Measurements from ENCODE around the gene TP53RK.
A peak's percentile ranks its signal among the peaks of the same experiment; 100 is the strongest.

The TP53RK gene

DNA sequence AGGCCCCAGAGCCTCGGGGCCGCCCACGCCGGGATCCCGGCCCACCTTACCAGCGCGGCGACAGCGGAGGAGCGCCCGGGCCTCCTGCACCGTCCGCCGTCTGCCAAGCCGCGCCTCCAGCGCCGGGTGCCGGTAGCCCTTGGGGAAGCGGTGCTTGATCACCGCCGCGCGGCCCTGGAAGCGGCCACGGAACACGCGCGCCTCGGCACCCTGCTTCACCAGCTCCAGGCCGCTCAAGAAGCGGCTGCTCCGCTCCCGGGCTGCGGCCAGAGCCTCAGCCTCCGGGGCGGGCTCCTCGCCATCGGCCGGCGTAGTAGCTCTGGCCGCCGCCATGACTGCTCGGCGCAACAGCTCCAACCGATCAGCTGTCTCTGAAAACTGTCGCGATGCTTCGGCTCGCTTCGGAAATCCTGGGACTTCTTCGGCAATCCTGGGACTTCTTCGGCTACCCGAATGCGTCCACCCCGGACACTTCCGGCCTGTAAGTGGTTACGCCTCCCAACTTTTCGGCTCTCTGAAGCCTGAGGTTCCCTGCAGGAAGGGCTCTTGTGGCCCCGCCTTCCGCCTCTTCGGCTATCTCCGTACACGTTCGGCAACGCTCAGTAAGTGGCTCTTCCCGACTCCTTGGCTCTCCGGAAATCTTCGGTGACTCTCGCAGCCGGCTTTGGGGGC, at the start of gene TP53RK:
TSS of gene TP53RK (minus strand) at position 363 of the 672 bp plus-strand sequence. CDS start at position 333, 30 bp downstream.
- FAIRE-seq (peak; percentile 98), DNase-seq (ENCODE audit: low spot score) (peak; percentile 100)

DNA sequence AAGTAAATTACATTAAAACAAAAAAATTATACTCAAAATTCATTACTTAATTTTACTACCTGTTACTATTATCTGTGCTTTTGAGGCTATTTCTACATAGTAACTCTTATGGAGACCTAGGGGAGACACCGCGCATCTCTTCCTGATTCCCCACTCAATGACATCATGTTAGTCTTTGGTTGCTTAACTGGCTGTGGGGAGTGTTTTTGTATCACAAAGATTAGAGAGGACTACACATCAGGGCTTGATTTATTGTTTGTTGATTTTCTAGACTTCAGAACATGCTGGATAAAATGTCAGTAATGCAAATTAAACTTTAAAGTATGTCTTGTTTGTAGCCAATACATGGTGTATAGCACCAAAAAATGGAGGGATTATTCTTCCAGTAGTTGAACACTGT, 46.2 kb upstream of the TP53RK start:
- FAIRE-seq (no peak), DNase-seq (ENCODE audit: low spot score) (no peak)

DNA sequence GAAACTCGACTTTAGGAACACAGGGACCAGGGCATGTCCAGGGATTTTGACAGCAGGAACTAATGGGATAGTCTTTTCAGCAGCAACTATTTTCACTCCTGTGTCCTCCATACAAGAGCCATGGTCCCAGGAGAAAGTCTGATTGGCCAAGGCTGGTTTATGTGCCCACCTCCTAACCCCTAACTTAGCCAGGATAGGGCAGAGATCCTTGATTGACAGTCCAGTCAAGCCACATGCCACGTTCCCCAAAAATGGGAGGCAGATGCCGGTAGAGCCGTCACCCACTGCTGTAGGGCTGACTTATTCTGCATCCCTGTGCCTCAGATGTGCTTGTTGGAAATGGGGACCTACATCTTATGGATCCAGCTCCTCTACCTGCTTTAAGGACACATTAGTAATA, 42.5 kb upstream of the TP53RK start:
- FAIRE-seq, result no peak
- DNase-seq (ENCODE audit: low spot score), result no peak

DNA sequence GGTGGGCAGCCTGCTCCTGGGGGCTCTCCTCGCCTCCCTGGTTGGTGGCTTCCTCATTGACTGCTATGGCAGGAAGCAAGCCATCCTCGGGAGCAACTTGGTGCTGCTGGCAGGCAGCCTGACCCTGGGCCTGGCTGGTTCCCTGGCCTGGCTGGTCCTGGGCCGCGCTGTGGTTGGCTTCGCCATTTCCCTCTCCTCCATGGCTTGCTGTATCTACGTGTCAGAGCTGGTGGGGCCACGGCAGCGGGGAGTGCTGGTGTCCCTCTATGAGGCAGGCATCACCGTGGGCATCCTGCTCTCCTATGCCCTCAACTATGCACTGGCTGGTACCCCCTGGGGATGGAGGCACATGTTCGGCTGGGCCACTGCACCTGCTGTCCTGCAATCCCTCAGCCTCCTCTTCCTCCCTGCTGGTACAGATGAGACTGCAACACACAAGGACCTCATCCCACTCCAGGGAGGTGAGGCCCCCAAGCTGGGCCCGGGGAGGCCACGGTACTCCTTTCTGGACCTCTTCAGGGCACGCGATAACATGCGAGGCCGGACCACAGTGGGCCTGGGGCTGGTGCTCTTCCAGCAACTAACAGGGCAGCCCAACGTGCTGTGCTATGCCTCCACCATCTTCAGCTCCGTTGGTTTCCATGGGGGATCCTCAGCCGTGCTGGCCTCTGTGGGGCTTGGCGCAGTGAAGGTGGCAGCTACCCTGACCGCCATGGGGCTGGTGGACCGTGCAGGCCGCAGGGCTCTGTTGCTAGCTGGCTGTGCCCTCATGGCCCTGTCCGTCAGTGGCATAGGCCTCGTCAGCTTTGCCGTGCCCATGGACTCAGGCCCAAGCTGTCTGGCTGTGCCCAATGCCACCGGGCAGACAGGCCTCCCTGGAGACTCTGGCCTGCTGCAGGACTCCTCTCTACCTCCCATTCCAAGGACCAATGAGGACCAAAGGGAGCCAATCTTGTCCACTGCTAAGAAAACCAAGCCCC, 36.2 kb upstream of the TP53RK start:
- FAIRE-seq (no peak), DNase-seq (ENCODE audit: low spot score) (no peak)

DNA sequence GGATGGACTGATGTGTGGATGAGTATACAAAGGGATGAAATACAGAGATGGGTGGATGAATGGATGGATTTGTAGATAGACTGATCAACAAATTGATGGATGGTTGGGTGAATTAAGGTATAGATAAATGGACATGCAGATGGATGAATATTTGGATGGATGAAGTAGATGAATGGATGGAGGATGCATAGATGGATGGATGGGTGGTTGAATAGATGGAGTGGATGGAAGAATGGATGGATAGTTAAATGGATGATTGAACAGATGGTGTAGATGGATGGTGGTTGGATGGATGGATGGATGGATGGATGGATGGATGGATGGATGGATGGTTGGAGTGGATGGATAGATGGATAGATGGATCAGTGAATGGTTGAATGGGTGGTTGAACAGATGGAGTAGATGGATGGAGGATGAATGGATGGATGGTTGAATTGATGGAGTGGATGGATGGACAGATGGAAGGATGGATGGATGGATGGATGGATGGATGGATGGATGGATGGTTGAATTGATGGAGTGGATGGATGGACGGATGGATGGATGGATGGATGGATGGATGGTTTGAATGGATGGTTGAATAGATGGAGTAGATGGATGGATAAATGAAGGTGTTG, 35.2 kb upstream of the TP53RK start:
- FAIRE-seq (no peak), DNase-seq (ENCODE audit: low spot score) (no peak)

DNA sequence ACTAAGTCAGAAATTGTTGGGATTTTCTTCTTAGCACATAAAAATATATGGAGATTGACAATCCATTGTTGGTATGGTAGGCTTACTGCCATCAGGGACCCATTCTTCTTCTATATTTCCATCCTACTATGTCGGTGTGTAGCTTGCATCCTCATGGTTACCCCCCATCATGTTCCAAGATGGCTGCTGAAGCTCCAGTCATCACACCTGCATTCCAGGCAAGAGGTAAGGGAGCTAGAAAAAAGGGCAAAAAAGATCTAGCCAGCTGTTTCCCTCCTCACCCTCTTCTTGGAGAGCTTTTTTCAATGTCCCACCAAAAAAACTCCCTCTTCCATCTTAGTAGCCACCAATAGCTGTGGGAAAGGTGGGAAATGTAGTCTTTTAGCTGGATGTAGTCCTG, 33.8 kb upstream of the TP53RK start:
- DNase-seq (ENCODE audit: low spot score) (no peak), FAIRE-seq (no peak)

DNA sequence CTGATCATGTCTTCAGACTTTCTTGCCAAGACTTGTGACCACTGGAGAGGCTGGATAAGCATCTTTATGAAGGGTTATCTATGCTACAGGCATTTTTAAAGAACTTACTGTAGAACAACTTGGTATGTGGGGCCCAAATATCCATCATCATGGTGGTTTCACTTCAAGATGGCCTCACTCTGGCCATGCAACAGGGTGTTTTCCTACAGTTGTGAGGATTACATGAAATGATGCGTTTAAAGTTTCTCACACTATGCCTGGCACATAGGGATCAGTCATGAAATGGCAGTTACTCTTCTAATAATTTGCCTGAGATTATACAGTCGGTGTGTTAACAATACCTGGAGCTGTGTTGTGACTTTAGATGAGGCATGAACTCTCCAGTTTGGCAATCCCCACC, 33.2 kb upstream of the TP53RK start:
- DNase-seq (ENCODE audit: low spot score), result no peak
- no peak for FAIRE-seq

DNA sequence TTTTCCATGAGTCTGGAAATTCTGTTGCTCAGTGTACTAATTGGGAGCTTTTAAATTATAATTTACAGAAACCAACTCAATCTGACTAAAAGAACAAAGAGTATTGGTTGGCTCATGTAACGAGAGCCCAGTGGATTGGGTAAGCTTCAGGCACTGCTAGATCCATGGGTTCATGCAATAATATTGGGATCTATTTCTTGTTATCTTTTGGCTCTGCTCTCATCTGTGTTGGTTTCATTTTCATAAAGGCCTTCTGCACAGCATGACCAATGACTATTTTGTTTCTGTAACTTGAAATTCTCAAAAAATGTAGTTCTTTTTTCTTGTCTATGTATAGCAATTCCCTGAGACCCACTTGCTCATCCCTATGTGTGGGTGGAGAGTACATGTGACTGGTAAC, 32.2 kb upstream of the TP53RK start:
- no peak for DNase-seq (ENCODE audit: low spot score)
- no peak for FAIRE-seq

DNA sequence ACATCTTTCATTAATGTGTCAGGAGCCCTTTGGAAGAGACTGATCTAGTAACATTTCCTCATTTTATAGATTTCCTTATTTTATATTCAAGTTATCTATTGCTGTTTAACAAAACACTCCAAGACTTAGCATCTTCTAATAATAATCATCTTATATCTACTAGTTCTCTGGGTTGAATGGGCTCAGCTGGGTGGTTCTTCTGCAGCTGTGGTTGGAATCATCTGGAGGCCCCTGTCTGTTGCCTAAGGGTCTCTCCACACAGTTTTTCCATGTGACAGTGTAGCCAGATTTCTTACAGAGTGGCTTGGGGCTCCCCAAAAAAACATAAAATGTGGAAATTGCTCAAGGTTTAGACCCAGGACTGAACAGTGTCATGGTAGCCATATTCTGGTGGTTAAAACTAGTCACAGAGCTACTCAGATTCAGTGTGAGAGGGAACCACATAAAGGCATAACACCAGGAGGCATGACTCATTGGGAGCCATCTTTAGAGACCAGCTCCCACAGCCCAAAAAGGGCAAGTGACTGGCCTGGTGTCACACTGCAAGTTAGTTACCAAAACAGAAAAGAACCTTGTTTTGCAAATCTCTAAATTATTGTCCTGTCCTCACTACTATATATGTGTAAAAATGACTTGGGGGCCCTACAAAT, 31.7 kb upstream of the TP53RK start:
- FAIRE-seq (no peak), DNase-seq (ENCODE audit: low spot score) (no peak)

DNA sequence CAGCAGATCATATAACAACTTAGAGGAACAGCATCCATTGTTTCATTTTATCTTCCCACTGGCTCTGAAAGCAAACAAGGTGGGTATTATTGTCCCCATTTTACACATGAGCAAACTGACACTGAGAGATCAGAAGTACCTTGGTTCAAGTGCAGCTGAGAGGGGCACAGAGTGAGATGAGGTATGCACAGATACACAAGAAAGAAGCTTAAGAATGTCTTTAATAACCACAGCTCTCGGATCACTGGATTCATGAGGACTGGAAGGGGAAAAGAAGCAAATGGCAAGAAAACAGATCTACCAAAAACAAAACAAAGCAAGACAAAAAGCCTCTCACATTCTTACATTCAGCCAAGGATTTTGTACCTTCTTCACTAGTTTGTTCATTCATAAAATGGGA, 30.8 kb upstream of the TP53RK start:
- no peak for DNase-seq (ENCODE audit: low spot score)
- no peak for FAIRE-seq

DNA sequence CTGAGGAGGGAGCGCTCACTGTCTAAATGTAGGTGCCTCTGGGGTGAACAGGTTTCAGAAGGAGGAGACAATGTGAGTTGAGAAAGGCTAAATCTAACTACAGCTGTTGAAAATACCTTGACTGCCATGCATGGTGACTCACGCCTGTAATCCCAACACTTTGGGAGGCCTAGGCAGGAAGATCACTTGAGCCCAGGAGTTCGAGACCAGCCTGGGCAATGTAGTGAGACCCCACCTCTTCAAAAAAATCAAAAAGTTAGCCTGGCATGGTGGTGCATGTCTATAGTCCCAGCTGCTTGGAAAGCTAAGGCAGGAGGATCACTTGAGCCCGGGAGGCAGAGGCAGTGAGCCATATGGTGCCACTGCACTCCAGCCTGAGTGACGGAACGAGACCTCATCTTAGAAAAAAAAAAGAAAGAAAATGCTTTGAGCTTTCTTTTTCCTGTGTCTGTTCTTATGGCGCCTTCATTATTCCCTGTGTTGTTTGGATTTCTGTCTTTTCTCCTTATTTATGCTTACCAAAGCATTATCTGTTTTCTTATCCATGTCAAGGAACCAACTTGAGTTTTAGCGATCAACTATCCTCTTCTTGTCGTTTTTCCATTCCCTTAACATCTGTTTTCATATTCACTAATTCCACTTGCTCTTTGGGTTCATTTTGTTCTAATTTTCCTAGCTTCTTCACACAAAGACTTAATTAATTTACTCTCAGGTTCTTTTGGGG, 28.7 kb upstream of the TP53RK start:
- no peak for DNase-seq (ENCODE audit: low spot score)
- FAIRE-seq, result no peak

DNA sequence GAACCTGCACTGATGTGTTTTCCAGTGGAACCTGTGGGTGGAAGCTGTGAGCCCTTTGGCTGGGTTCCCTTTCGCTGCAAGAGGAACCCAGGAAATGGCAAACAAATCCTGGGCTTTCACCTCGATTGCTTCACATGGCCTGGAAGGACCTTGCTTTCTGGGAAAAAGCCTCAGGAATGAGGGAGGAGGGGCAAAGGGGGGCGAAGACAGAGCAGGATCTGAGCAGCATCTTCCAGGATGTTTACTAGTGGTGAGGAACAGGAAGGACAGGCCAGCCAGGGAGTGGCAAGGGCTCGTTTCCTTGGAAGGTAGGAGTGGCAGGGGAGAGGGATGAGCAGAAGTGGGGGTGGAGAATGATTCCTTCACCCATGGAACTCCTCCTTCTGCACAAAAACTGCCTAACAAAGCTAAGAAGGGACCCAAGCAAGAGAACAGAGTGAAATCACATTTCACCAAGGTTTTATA, 26.1 kb upstream of the TP53RK start:
- DNase-seq (ENCODE audit: low spot score) (no peak), FAIRE-seq (no peak)

DNA sequence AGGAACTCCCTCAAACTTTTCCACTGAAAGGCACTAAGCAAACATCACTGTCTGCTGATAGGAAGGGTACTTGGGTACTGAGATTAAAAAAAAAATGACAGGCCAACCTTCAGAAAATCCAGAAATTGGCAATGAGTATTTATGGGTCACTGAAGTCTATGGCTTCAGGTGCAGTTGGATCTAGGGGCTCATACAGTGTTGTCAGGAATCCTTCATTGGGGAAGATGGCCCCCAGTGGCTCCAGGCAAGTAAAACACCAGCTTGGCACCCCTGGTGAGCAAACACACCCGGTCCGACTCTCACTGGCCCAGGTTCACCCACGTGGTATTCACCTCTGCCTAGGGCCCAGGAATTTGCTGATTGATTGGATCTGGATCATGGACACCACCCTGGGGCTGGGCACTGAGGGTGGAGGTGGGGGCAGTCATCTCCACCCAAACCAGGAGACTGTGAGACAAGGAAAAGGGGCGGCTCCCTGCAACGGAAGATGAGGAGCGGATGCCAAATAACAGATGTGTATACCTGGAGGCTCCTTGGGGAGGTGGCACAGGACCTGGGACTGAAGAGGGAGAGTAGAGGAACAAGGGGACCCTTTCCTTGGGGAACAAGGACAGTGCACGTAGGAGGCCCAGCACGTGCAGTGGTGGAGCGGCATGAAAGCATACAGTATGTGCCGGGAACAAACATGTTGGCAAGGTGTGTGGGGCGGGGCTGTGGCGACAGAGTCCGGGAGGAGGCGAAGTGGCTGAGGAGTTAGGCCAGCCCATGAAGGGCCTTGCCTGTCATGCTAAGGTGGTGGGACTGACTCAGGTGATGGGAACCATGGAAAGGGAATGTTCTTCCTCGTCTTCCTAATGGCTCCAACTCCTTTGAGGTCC, 25.0 kb upstream of the TP53RK start:
- FAIRE-seq, result no peak

DNA sequence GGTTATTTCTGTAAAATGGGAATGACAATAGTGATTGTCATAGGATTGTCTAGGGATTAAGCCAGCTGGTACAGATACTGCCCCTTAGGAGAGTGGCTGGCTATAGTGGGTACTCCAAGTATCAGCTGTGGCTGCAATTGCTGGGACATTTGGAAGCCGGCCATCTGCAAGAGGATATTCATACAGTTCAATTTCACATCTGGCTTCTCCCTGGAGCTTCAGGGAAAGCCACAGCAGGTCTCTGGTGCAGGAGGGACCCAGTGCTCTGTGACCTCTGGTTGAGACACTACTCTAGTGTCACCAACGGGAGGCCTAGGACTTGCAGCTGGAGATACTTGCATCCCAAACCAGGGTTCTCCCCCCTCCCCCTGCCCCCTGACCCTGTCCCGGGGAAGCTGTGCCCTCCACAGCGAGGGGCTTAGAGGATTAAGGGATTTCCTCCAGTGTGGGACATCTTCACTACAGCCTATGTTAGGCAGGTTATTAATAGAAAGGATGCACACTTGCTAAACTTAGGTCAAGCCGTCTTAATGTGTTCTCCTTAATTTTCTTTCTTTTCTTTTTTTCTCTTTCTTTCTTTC, 22.9 kb upstream of the TP53RK start:
- DNase-seq (ENCODE audit: low spot score), result no peak
- FAIRE-seq, result no peak

More for the DNA sequence above, 25.0 kb upstream of the TP53RK start:
- no peak for DNase-seq (ENCODE audit: low spot score)

DNA sequence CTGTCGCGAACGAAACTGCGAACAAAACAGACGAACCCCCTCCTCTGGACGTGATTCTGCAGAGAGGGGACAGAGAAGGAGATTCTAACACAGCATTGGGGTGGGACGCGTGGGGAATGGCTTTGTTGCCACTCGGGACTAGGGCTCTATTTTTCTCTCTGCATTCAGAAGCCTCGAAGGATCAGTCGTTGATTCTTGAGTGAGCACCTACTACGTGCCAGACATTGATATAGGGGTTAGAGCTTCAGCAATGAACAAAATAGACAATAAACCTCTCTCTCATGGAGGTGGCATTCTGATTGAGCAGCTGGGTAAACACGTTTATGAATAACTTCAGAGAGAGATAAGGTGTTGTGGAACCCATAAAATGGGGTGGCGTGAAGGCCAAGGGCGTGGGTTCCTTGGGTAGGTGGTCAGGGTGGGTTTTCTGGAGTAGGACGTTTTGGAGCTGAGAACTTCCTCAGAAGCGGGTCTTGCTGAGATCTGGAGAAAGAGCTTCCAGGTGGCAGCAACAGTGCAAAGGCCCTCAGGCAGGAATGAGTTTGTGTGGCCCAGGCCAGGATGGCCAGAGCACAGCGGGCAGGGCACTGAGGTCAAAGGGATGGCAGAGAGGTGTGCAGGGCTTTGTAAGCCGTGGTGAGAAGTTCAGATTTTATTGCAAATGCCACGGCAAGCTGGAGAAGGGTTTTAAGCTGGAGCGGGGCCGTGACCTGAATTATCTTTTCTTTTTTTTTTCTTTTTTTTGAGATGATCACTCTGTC, 21.1 kb upstream of the TP53RK start:
- no peak for FAIRE-seq
- DNase-seq (ENCODE audit: low spot score), result no peak

DNA sequence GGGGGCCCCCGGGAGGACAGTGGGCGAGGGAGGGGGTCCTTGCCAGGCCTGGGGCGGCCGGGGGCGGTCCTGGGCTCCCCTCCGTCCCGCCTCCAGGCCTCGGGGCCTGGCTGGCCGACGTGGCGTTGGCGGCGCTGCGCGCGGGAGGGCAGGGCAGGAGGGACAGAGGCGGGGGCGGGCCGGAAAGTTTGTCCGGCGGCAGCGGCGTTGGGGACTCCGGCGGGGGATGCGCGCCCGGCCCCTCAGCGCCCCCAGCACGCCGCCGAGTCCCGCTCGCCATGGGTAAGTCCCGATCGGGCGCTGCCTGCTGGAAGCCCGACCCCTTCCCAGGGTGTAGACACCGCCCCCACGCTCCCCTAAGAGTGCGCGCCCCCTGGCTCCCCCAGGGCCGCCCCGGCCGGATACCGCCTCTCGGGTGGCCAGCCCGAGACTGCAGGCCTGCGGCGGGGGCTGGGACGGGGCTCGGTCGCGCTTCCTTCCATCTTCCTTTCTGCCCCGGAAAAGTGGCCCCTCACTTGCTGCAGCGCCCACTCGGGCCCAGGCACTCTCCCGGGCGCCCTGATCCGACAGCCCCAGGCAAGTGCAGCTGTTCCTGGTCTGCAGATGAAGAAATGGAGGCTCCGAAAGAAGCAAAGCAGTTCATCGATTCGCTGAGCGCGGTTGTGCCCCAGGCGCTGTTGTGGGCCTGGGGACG, 20.4 kb upstream of the TP53RK start, which contains the start of gene SLC2A10:
TSS of gene SLC2A10 (plus strand) at position 191 of the 694 bp plus-strand sequence. CDS start at position 279, 88 bp downstream.
- FAIRE-seq (no peak), DNase-seq (ENCODE audit: low spot score) (no peak)

DNA sequence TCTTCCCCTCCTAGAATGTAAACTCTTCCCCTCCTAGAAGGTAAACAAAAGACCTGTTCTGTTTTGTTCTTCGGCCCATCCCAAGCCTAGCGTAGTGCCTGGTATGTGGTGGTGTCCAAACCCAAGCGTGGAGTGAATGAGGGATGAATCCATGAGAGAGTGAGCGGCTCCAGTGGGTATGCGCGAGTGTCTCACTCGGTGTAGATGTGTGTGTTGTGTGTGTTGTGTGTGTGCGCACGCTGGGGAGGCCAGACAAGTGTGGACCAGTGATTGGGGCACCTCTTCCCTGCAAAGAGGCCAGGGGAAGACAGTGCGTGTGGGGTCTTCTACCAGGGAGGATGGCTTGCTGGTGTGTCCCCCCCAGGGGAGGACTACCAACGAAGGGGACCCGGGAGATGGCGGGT, 19.8 kb upstream of the TP53RK start:
- FAIRE-seq, result no peak

More for the DNA sequence above, 19.8 kb upstream of the TP53RK start:
- DNase-seq (ENCODE audit: low spot score), result no peak
